GM21786 (cell line): Measurements from ENCODE around the gene PANK2.

ENCODE experiments used
- ATAC-seq: cut with Tn5 transposase; IDR thresholded peaks from one replicate; pipeline ENCODE4 v1.9.1; 2021; ENCODE audit not compliant: unreplicated experiment

Gene PANK2

GRCh38 chr20:3976511-3976910, 87.3 kb downstream of the PANK2 start:
- no peak for ATAC-seq
